OCI-LY3 (cell line): ENCODE data around the gene RASSF7.

Experiments
- H2AFZ ChIP-seq: fragments of 200-600, 300-600 bp; shearing (Covaris generic); 2 replicates; pipeline ENCODE4 v1.6.0; 2014; ENCODE audit warnings: antibody characterized with exemption, low read depth, low read length
- H3K27ac ChIP-seq: fragments of 200-600, 300-600 bp; sonication (generic); 2 replicates; pipeline ENCODE4 v1.5.1; 2014; ENCODE audit warnings: mild to moderate bottlenecking, low read length, moderate library complexity, mixed read lengths
- H3K27me3 ChIP-seq: fragments of 200-600, 300-600 bp; sonication (generic); 2 replicates; pipeline ENCODE4 v1.6.1; 2014; ENCODE audit warnings: low read depth, low read length, mixed read lengths
- H3K36me3 ChIP-seq: fragments of 200-600, 300-600 bp; sonication (generic); replicated peaks from 2 replicates; pipeline ENCODE3; 2014; ENCODE audit warnings: low read depth, low read length, mixed read lengths
- H3K4me1 ChIP-seq: fragments of 300-600, 200-600 bp; sonication (generic); 2 replicates; pipeline ENCODE4 v1.6.1; 2014; ENCODE audit warnings: low read length, mixed read lengths
- H3K4me2 ChIP-seq: fragments of 200-600, 300-600 bp; sonication (generic); 2 replicates; pipeline ENCODE4 v1.6.1; 2014; ENCODE audit warnings: low read length, mixed read lengths
- H3K4me3 ChIP-seq: fragments of 300-600, 200-600 bp; sonication (generic); 2 replicates; pipeline ENCODE4 v1.5.1; 2014; ENCODE audit warnings: antibody characterized with exemption, mild to moderate bottlenecking, low read length, moderate library complexity
- H3K79me2 ChIP-seq: fragments of 300-600, 200-600 bp; shearing (Covaris generic); 2 replicates; pipeline ENCODE4 v1.6.1; 2014; ENCODE audit warnings: mild to moderate bottlenecking, low read length, mixed read lengths
- H3K9ac ChIP-seq: fragments of 300-600, 200-600 bp; shearing (Covaris generic); 2 replicates; pipeline ENCODE4 v1.6.0; 2014; ENCODE audit warnings: mild to moderate bottlenecking, low read length, moderate library complexity
- H3K9me3 ChIP-seq: fragments of 200-600, 300-600 bp; shearing (Covaris generic); 2 replicates; pipeline ENCODE4 v1.6.1; 2014; ENCODE audit warnings: low read length, mixed read lengths; ENCODE audit not compliant: insufficient read depth
- H4K20me1 ChIP-seq: fragments of 200-600, 300-600 bp; sonication (generic); 2 replicates; pipeline ENCODE4 v1.6.1; 2016; ENCODE audit warnings: low read length, mixed read lengths; ENCODE audit not compliant: insufficient read depth
- CTCF ChIP-seq: fragments of 200-600, 300-600 bp; sonication (generic); IDR thresholded peaks from 2 replicates; pipeline ENCODE4 v1.5.1; 2014; ENCODE audit warnings: antibody characterized with exemption, low read length, low read depth
- EZH2phosphoT487 ChIP-seq: fragments of 200-600 bp; shearing (Covaris generic); IDR thresholded peaks from 2 replicates; pipeline ENCODE4 v1.6.1; 2018; ENCODE audit warnings: antibody characterized with exemption, mixed run types, low read depth

The RASSF7 gene

DNA sequence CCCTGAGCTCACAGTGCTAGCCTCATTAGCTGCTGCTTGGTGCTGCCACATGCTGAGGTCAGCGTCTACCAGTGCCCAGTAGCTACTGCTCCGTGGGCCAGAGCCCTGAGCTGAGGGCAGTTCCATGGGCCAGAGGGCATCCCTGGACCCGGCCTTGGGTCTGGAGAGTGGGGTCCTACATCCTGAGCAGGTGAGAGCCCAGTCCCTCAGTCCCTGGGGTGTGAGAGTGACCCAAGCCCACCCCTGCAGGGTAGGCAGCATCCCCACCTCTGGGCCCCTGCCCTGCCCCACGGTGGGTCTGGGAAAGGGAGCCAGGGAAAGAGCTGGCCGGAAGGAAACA, 10.1 kb upstream of the RASSF7 start:
- Histone ChIP-seq H3K79me2 (no peaks in the 10 kb centered on the region), H3K36me3 (no peaks in the 10 kb centered on the region), H3K4me2 (no peak overlapping the region), H3K27ac (no peak overlapping the region), H3K27me3 (no peaks in the 10 kb centered on the region), H3K9me3 (no peaks in the 10 kb centered on the region), H4K20me1 (no peaks in the 10 kb centered on the region), H2AFZ (no peak overlapping the region), H3K9ac (no peak overlapping the region), H3K4me1 (0 out of 2 replicates have a peak, but pooled peaks cover 7% of the 10 kb centered on the region), H3K4me3 (no peak overlapping the region)
- TF ChIP-seq CTCF = no peak
- no peak for TF ChIP-seq EZH2phosphoT487

GRCh38 chr11:551131-551530, 9.6 kb upstream of the RASSF7 start:
- Histone ChIP-seq H3K79me2 (no peaks in the 10 kb centered on the region), H4K20me1 (no peaks in the 10 kb centered on the region), H3K9me3 (no peaks in the 10 kb centered on the region), H3K4me2 (no peak overlapping the region), H3K4me3 (no peak overlapping the region), H2AFZ (no peak overlapping the region), H3K27ac (no peak overlapping the region), H3K27me3 (no peaks in the 10 kb centered on the region), H3K36me3 (no peaks in the 10 kb centered on the region), H3K9ac (no peak overlapping the region), H3K4me1 (0 out of 2 replicates have a peak, but pooled peaks cover 7% of the 10 kb centered on the region)
- no peak for TF ChIP-seq CTCF
- TF ChIP-seq EZH2phosphoT487 = no peak

DNA sequence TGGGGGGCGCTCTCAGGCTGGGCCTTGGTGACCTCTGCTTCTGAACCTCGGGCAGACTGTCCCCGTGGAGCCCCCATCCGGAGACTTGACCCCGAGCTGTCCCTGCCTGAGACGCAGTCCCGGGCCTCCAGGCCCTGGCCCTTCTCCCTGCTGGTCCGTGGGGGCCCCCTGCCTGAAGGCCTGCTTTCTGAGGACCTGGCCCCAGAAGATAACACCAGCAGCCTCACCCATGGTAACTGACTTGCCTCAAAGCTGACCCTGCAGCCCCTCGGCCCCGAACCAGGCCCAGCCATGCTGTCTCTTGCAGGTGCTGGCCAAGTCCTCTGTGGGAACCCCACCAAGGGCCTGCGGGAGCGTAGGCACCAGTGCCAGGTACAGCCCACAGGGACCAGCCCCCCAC, 9.2 kb upstream of the RASSF7 start:
- Histone ChIP-seq H3K27ac (no peak overlapping the region), H2AFZ (no peak overlapping the region), H4K20me1 (no peaks in the 10 kb centered on the region)

More for the DNA sequence above, 9.2 kb upstream of the RASSF7 start:
- 0 out of 2 replicates have a peak, but pooled peaks cover 7% of the 10 kb centered on the region for H3K4me1 ChIP-seq
- H3K27me3 ChIP-seq = no peaks in the 10 kb centered on the region
- no peaks in the 10 kb centered on the region for H3K36me3 ChIP-seq
- no peak for TF ChIP-seq EZH2phosphoT487
- TF ChIP-seq CTCF = no peak
- no peak overlapping the region for H3K9ac ChIP-seq
- H3K9me3 ChIP-seq = no peaks in the 10 kb centered on the region
- no peak overlapping the region for H3K4me3 ChIP-seq
- H3K4me2 ChIP-seq = no peak overlapping the region
- no peaks in the 10 kb centered on the region for H3K79me2 ChIP-seq
